Keratinocyte (primary cell): Measurements from ENCODE around the gene PES1.

ENCODE experiments used
- CTCF ChIP-seq, 3 experiments: IDR thresholded peaks in 1 of 3; conservative IDR thresholded peaks in 1 of 3; optimal IDR thresholded peaks in 1 of 3; 2 replicates in 2 of 3; 3 replicates in 1 of 3; pipeline versions ENCODE3 to v1.5.1; 2011; ENCODE audit warnings: low read length in 3 of 3, mild to moderate bottlenecking in 3 of 3, moderate library complexity in 2 of 3, control low read depth in 1 of 3, inconsistent platforms in 1 of 3; ENCODE audit not compliant: insufficient read depth in 2 of 3; ENCODE audit errors: extremely low read depth in 1 of 3
- EZH2 ChIP-seq: IDR thresholded peaks from one replicate; pipeline ENCODE4 v1.6.1; 2012; ENCODE audit warnings: inconsistent platforms, mild to moderate bottlenecking, low read length, moderate library complexity

- TF ChIP-seq CTCF (optimal IDR thresholded peaks at IDR 0.05 in 1 of 3, IDR thresholded peaks at IDR 0.05 in 1 of 3, conservative IDR thresholded peaks at IDR 0.05 in 1 of 3; ENCODE audit: extremely low read depth in 1 of 3, insufficient read depth in 2 of 3, low read length in 3 of 3) (no peak), EZH2 (no peak)
Measured at GRCh38 chr22:30562366-30562765, 29.3 kb downstream of the PES1 start.
